Breast epithelium (tissue), 3 donors: Measurements from ENCODE around the gene IRF1.

Experiments
- CTCF ChIP-seq, 3 donors: fragments of 450-650 bp; IDR thresholded peaks; one replicate each; pipeline ENCODE4 v1.5.1; 2016 to 2017; ENCODE audit warnings: antibody characterized with exemption in 3 of 3, mild to moderate bottlenecking in 3 of 3, moderate library complexity in 3 of 3
- POLR2A ChIP-seq: fragments of 450-650 bp; IDR thresholded peaks from one replicate; pipeline ENCODE4 v1.6.1; 2016; ENCODE audit warnings: antibody characterized with exemption, mild to moderate bottlenecking, moderate library complexity

- TF ChIP-seq POLR2A (no peak), CTCF (IDR thresholded peaks at IDR 0.05) (no peak)
Observed at GRCh38 chr5:132495667-132496190, 5.2 kb upstream of the IRF1 start.
